ENCODE results near the gene FERD3L.

Gene FERD3L

GRCh38 chr7:19116121-19117090, 28.8 kb downstream of the FERD3L start:
- no peak for DNase-seq

GRCh38 chr7:19114551-19114855, 30.7 kb downstream of the FERD3L start:
- no peak for DNase-seq

- DNase-seq = no peak
Measured at GRCh38 chr7:19113855-19114550, 31.2 kb downstream of the FERD3L start.

GRCh38 chr7:19113002-19113350, 32.2 kb downstream of the FERD3L start:
- no peak for DNase-seq

- no peak for DNase-seq
Measured at GRCh38 chr7:19112274-19113001, 32.8 kb downstream of the FERD3L start.

GRCh38 chr7:19111474-19112273, 33.5 kb downstream of the FERD3L start:
- DNase-seq = no peak

- no peak for DNase-seq
Measured at GRCh38 chr7:19110776-19111175, 34.4 kb downstream of the FERD3L start.

- DNase-seq = no peak
Measured at GRCh38 chr7:19110026-19110730, 35.0 kb downstream of the FERD3L start.

GRCh38 chr7:19109000-19109946, 35.9 kb downstream of the FERD3L start:
- no peak for DNase-seq

- DNase-seq = no peak
Measured at GRCh38 chr7:19107356-19108146, 37.7 kb downstream of the FERD3L start.

GRCh38 chr7:19107081-19107355, 38.2 kb downstream of the FERD3L start:
- DNase-seq = no peak

- no peak for DNase-seq
Measured at GRCh38 chr7:19106241-19107080, 38.8 kb downstream of the FERD3L start.

- DNase-seq = no peak
Measured at GRCh38 chr7:19105546-19105945, 39.7 kb downstream of the FERD3L start.

- DNase-seq = no peak
Measured at GRCh38 chr7:19104811-19105210, 40.4 kb downstream of the FERD3L start.

GRCh38 chr7:19102884-19103283, 42.3 kb downstream of the FERD3L start:
- DNase-seq = no peak

GRCh38 chr7:19101909-19102308, 43.3 kb downstream of the FERD3L start:
- DNase-seq = no peak

- DNase-seq = no peak
Measured at GRCh38 chr7:19101472-19101871, 43.7 kb downstream of the FERD3L start.

GRCh38 chr7:19099924-19100323, 45.3 kb downstream of the FERD3L start:
- no peak for DNase-seq

- no peak for DNase-seq
Measured at GRCh38 chr7:19099194-19099593, 46.0 kb downstream of the FERD3L start.
